GM19035 (cell line): ENCODE results near the gene CIAO2A.
A peak's percentile ranks its signal among the peaks of the same experiment; 100 is the strongest.
"Not testable (repeated sequence)": the region's sequence is repeated elsewhere in the genome, so short reads cannot be mapped to it uniquely, and the experiment has no call there.

Source experiments
- ATAC-seq: cut with Tn5 transposase; IDR thresholded peaks from one replicate; pipeline ENCODE4 v1.9.1; 2021; ENCODE audit not compliant: unreplicated experiment

Gene CIAO2A

GRCh38 chr15:64112073-64112772 lies 18.6 kb upstream of the CIAO2A start:
- ATAC-seq: no peak

GRCh38 chr15:64111679-64112050 lies 18.0 kb upstream of the CIAO2A start:
- no peak for ATAC-seq

- no peak for ATAC-seq
Measured at GRCh38 chr15:64110950-64111678, 17.5 kb upstream of the CIAO2A start.

GRCh38 chr15:64110108-64110701 lies 16.6 kb upstream of the CIAO2A start:
- ATAC-seq: not testable (repeated sequence)

GRCh38 chr15:64107337-64107736 lies 13.7 kb upstream of the CIAO2A start:
- ATAC-seq: no peak

- ATAC-seq: no peak
Measured at GRCh38 chr15:64105113-64105704, 11.6 kb upstream of the CIAO2A start.

GRCh38 chr15:64102497-64102896 lies 8.9 kb upstream of the CIAO2A start:
- no peak for ATAC-seq

GRCh38 chr15:64100958-64101357 lies 7.3 kb upstream of the CIAO2A start:
- ATAC-seq: no peak

GRCh38 chr15:64099379-64099778 lies 5.7 kb upstream of the CIAO2A start:
- no peak for ATAC-seq

- ATAC-seq: no peak
Measured at GRCh38 chr15:64096668-64097384, 3.2 kb upstream of the CIAO2A start.

- ATAC-seq: peak; percentile 49
Measured at GRCh38 chr15:64095795-64096667, 2.4 kb upstream of the CIAO2A start, which contains the start of gene SNX1. SNX1 (plus strand) TSS chr15:64095982; CDS start chr15:64096014, 32 bp downstream.

GRCh38 chr15:64095431-64095794 lies 1.8 kb upstream of the CIAO2A start:
- ATAC-seq: no peak

- ATAC-seq: peak; percentile 2
Measured at GRCh38 chr15:64092864-64093626, 593 bp downstream of the CIAO2A start.

- ATAC-seq: no peak
Measured at GRCh38 chr15:64092075-64092820, 1.4 kb downstream of the CIAO2A start.

GRCh38 chr15:64090527-64090926 lies 3.1 kb downstream of the CIAO2A start:
- no peak for ATAC-seq

- ATAC-seq: no peak
Measured at GRCh38 chr15:64089543-64090280, 3.9 kb downstream of the CIAO2A start.

- no peak for ATAC-seq
Measured at GRCh38 chr15:64082757-64083156, 10.9 kb downstream of the CIAO2A start.

- ATAC-seq: not testable (repeated sequence)
Measured at GRCh38 chr15:64073496-64073895, 20.1 kb downstream of the CIAO2A start.
